Endothelial cell (in vitro differentiated cells): ENCODE data around the gene FOXD4L6. TPM values are rescaled to one million over a fixed set of nuclear protein-coding genes. Genes with fewer than 3 reads are reported as not detected.
"Not testable (repeated sequence)": the region's sequence is repeated elsewhere in the genome, so short reads cannot be mapped to it uniquely, and the experiment has no call there.

Source experiments
- DNase-seq: peaks from one replicate; pipeline ENCODE4 v3.0.0; 2021; ENCODE audit warnings: low spot score
- H3K27ac Mint-ChIP-seq: one replicate; pipeline ENCODE4 v1.8.0; 2021; ENCODE audit warnings: mixed read lengths, inconsistent platforms; ENCODE audit not compliant: unreplicated experiment
- H3K27me3 Mint-ChIP-seq: one replicate; pipeline ENCODE4 v1.8.0; 2021; ENCODE audit warnings: mild to moderate bottlenecking, moderate library complexity, mixed read lengths, inconsistent platforms; ENCODE audit not compliant: unreplicated experiment
- H3K36me3 Mint-ChIP-seq: one replicate; pipeline ENCODE4 v1.8.0; 2021; ENCODE audit warnings: mild to moderate bottlenecking, low read depth, mixed read lengths, inconsistent platforms; ENCODE audit not compliant: unreplicated experiment
- H3K4me1 Mint-ChIP-seq: one replicate; pipeline ENCODE4 v1.8.0; 2021; ENCODE audit warnings: mild to moderate bottlenecking, mixed read lengths, inconsistent platforms; ENCODE audit not compliant: unreplicated experiment
- H3K4me3 Mint-ChIP-seq: one replicate; pipeline ENCODE4 v1.8.0; 2021; ENCODE audit warnings: mild to moderate bottlenecking, mixed read lengths, inconsistent platforms; ENCODE audit not compliant: unreplicated experiment
- H3K9me3 Mint-ChIP-seq: one replicate; pipeline ENCODE4 v1.8.0; 2021; ENCODE audit warnings: mixed read lengths, inconsistent platforms; ENCODE audit not compliant: unreplicated experiment
- long read RNA-seq: library from polyadenylated mRNA; unstranded; transcript quantifications from one replicate; pipeline ENCODE4 v2.0.0, GENCODE V29; 2020; ENCODE audit not compliant: unreplicated experiment
- total RNA-seq: library from RNA; stranded (reverse); fragmentation: NEBNext Ultra II Directional; extraction: Animal tissue kit (Norgen Biotek cat#: 25700); gene quantifications from one replicate; pipeline ENCODE4 v1.2.1, GENCODE V29; 2021; ENCODE audit not compliant: unreplicated experiment

The FOXD4L6 gene
- not detected for total RNA-seq
- long read RNA-seq = 0 reads

GRCh38 chr9:41128581-41128980, at the start of gene FOXD4L6:
TSS of gene FOXD4L6 (minus strand) at chr9:41128681. CDS start at chr9:41128383, 298 bp downstream.
- H3K4me3 Mint-ChIP-seq, DNase-seq, H3K27me3 Mint-ChIP-seq, H3K4me1 Mint-ChIP-seq, H3K27ac Mint-ChIP-seq, H3K36me3 Mint-ChIP-seq, H3K9me3 Mint-ChIP-seq: not testable (repeated sequence)

- not testable (repeated sequence) for H3K27me3 Mint-ChIP-seq, DNase-seq, H3K36me3 Mint-ChIP-seq, H3K4me3 Mint-ChIP-seq, H3K4me1 Mint-ChIP-seq, H3K27ac Mint-ChIP-seq, H3K9me3 Mint-ChIP-seq
These were observed 46.5 kb upstream of the FOXD4L6 start for GRCh38 chr9:41174994-41175393.

GRCh38 chr9:41150116-41150515, 21.6 kb upstream of the FOXD4L6 start:
- H3K27ac Mint-ChIP-seq, H3K4me1 Mint-ChIP-seq, H3K36me3 Mint-ChIP-seq, H3K4me3 Mint-ChIP-seq, DNase-seq, H3K27me3 Mint-ChIP-seq, H3K9me3 Mint-ChIP-seq: not testable (repeated sequence)

- not testable (repeated sequence) for H3K4me3 Mint-ChIP-seq, H3K4me1 Mint-ChIP-seq, H3K9me3 Mint-ChIP-seq, DNase-seq, H3K36me3 Mint-ChIP-seq, H3K27ac Mint-ChIP-seq, H3K27me3 Mint-ChIP-seq
These were observed 13.4 kb upstream of the FOXD4L6 start for GRCh38 chr9:41141878-41142277.

GRCh38 chr9:41126746-41127446, 1.6 kb downstream of the FOXD4L6 start:
- not testable (repeated sequence) for H3K27ac Mint-ChIP-seq, H3K4me1 Mint-ChIP-seq, H3K36me3 Mint-ChIP-seq, H3K9me3 Mint-ChIP-seq, H3K4me3 Mint-ChIP-seq, DNase-seq, H3K27me3 Mint-ChIP-seq

- not testable (repeated sequence) for H3K36me3 Mint-ChIP-seq, H3K27ac Mint-ChIP-seq, H3K9me3 Mint-ChIP-seq, DNase-seq, H3K4me1 Mint-ChIP-seq, H3K4me3 Mint-ChIP-seq, H3K27me3 Mint-ChIP-seq
These were observed 2.5 kb downstream of the FOXD4L6 start for GRCh38 chr9:41125936-41126335.

GRCh38 chr9:41125109-41125658, 3.3 kb downstream of the FOXD4L6 start:
- H3K36me3 Mint-ChIP-seq, H3K27ac Mint-ChIP-seq, H3K4me3 Mint-ChIP-seq, H3K9me3 Mint-ChIP-seq, DNase-seq, H3K27me3 Mint-ChIP-seq, H3K4me1 Mint-ChIP-seq: not testable (repeated sequence)

GRCh38 chr9:41124250-41125108, 4.0 kb downstream of the FOXD4L6 start:
- not testable (repeated sequence) for H3K4me3 Mint-ChIP-seq, DNase-seq, H3K9me3 Mint-ChIP-seq

GRCh38 chr9:41123812-41124211, 4.7 kb downstream of the FOXD4L6 start:
- H3K27ac Mint-ChIP-seq, H3K4me1 Mint-ChIP-seq, H3K9me3 Mint-ChIP-seq, H3K4me3 Mint-ChIP-seq, H3K36me3 Mint-ChIP-seq, H3K27me3 Mint-ChIP-seq, DNase-seq: not testable (repeated sequence)

More at GRCh38 chr9:41124250-41125108, 4.0 kb downstream of the FOXD4L6 start:
- not testable (repeated sequence) for H3K27me3 Mint-ChIP-seq, H3K36me3 Mint-ChIP-seq, H3K27ac Mint-ChIP-seq, H3K4me1 Mint-ChIP-seq

GRCh38 chr9:41123396-41123795, 5.1 kb downstream of the FOXD4L6 start:
- H3K36me3 Mint-ChIP-seq, H3K27ac Mint-ChIP-seq, DNase-seq, H3K27me3 Mint-ChIP-seq, H3K4me1 Mint-ChIP-seq, H3K9me3 Mint-ChIP-seq, H3K4me3 Mint-ChIP-seq: not testable (repeated sequence)

GRCh38 chr9:41120696-41121095, 7.8 kb downstream of the FOXD4L6 start:
- DNase-seq, H3K27me3 Mint-ChIP-seq, H3K9me3 Mint-ChIP-seq, H3K36me3 Mint-ChIP-seq, H3K27ac Mint-ChIP-seq, H3K4me3 Mint-ChIP-seq, H3K4me1 Mint-ChIP-seq: not testable (repeated sequence)

GRCh38 chr9:41119719-41120118, 8.8 kb downstream of the FOXD4L6 start:
- H3K27me3 Mint-ChIP-seq, H3K9me3 Mint-ChIP-seq, H3K36me3 Mint-ChIP-seq, H3K4me3 Mint-ChIP-seq, H3K27ac Mint-ChIP-seq, H3K4me1 Mint-ChIP-seq, DNase-seq: not testable (repeated sequence)
